SJCRH30 (cell line): ENCODE results near the gene GALNT7. TPM values are rescaled to one million over a fixed set of nuclear protein-coding genes. Genes with fewer than 3 reads are reported as not detected.
A peak's percentile ranks its signal among the peaks of the same experiment; 100 is the strongest.

Source experiments
- DNase-seq, 2 experiments: peaks; one replicate each; pipeline ENCODE4 v3.0.0-alpha.2; 2015 to 2020
- H3K27ac ChIP-seq: fragments of 250-450 bp; sonication (Bioruptor Pico); 2 replicates; pipeline ENCODE4 v1.5.1; 2020; ENCODE audit warnings: mild to moderate bottlenecking, moderate library complexity
- H3K27me3 ChIP-seq: fragments of 250-450 bp; sonication (Bioruptor Pico); 2 replicates; pipeline ENCODE4 v1.5.1; 2020; ENCODE audit warnings: mild to moderate bottlenecking, moderate library complexity
- H3K36me3 ChIP-seq: fragments of 250-450 bp; sonication (Bioruptor Pico); 2 replicates; pipeline ENCODE4 v1.5.1; 2020; ENCODE audit warnings: mild to moderate bottlenecking, moderate library complexity
- H3K4me1 ChIP-seq: fragments of 250-450 bp; sonication (Bioruptor Pico); 2 replicates; pipeline ENCODE4 v1.5.1; 2020; ENCODE audit warnings: mild to moderate bottlenecking, moderate library complexity
- H3K4me3 ChIP-seq: fragments of 250-450 bp; sonication (Bioruptor Pico); 2 replicates; pipeline ENCODE4 v1.5.1; 2020; ENCODE audit warnings: mild to moderate bottlenecking, moderate library complexity
- H3K9me3 ChIP-seq: fragments of 250-450 bp; sonication (Bioruptor Pico); replicated peaks from 2 replicates; pipeline ENCODE4 v1.5.1; 2020; ENCODE audit warnings: mild to moderate bottlenecking, moderate library complexity
- total RNA-seq: library from RNA; depleted of rRNA; stranded (reverse); fragments of >200 nt; shearing (Covaris generic); gene quantifications from 2 replicates; pipeline ENCODE4 v1.2.3, GENCODE V29; 2014

The GALNT7 gene
- total RNA-seq, 1 experiment from 2014 or later = 48.4 TPM

DNA sequence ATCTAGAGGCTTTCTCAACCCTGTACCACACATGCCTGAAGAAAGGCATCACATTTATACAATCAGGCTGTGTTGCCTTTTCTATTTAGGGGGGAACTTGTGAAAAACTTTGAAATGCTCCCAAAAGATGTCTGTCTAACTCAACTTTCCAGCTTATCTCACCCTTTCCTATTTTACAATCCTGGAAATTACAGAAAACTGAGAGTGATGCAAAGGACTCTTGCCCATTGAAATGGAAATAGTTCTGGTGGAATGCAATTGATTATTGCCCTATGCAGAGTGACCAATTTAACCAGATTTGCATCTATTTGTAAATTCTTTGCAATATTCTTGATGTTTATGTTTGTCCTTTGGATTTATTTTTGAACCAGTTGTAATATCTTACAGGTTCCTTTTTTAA lies 77.3 kb downstream of the GALNT7 start:
- peak overlapping the region; percentile 97 for H3K27ac ChIP-seq
- H3K4me1 ChIP-seq = peaks cover 45% of the 10 kb centered on the region
- DNase-seq = no peak
- no peak overlapping the region for H3K4me3 ChIP-seq
- no peaks in the 10 kb centered on the region for H3K27me3 ChIP-seq
- no peaks in the 10 kb centered on the region for H3K36me3 ChIP-seq
- H3K9me3 ChIP-seq = no peaks in the 10 kb centered on the region

DNA sequence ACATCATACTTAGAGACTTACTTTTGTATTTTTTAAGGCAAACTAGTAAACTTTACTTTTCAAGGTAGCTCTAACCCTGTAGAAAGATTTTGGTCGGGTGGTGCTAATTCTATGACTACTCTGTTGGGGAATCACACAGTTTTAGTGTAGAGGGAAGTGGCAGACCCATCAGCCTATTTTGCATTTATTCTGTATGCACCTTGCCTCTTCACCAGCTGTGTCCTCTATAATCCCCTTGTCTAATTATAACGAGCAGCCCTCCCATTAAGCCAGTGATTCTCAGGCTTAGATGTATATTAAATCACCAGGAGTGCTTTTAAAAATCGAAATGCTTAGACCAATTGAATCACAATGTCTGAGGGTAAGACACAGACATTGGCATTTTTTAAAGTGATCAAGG lies 78.1 kb downstream of the GALNT7 start:
- Histone ChIP-seq H3K27ac (peak overlapping the region; percentile 97), H3K9me3 (no peaks in the 10 kb centered on the region), H3K4me3 (peak overlapping the region; percentile 35), H3K27me3 (no peaks in the 10 kb centered on the region), H3K36me3 (no peaks in the 10 kb centered on the region), H3K4me1 (peaks cover 52% of the 10 kb centered on the region)
- peak; percentile 38 to 78 for DNase-seq

DNA sequence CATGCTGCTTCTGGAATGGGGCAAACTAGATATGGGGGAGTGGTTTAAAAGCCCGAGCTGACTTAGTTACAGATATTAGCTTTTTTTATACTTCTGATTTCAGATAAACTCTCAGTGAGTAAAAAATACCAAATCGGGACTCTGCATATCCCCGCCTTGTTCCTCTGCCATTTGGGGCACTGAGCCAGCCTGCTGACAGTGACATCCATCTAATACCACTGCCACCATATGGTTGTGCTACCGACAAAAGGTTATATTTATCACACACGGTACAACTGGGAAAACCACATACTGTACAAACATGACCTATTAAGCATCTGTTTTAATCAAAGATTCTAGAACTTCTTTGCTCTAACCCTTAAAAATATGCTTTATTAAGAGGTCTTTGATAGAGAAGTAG lies 78.7 kb downstream of the GALNT7 start:
- H3K36me3 ChIP-seq = no peaks in the 10 kb centered on the region
- peak overlapping the region; percentile 97 for H3K27ac ChIP-seq
- no peaks in the 10 kb centered on the region for H3K27me3 ChIP-seq
- DNase-seq = peak; percentile 48 to 64
- H3K4me3 ChIP-seq = peak overlapping the region; percentile 35
- no peaks in the 10 kb centered on the region for H3K9me3 ChIP-seq
- peaks cover 50% of the 10 kb centered on the region for H3K4me1 ChIP-seq

DNA sequence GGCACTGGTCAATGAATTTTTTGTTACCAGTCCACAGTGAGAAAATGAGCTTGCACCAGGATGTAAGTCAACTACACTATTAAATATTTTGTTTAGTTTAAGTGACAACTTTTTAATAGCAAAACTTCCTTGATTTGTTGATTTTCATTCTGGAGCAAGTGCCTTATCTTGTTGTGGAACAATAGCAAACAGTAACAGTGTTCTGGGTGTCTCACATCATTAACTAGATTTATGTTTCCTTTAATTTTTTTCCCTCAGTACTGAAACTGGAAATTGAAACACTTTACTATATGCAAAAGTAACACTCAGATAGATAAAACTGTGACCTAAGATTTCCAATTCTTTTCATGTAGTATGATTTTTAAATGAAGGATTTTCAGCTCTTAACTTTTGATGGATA lies 80.1 kb downstream of the GALNT7 start:
- no peaks in the 10 kb centered on the region for H3K36me3 ChIP-seq
- peaks cover 4% of the 10 kb centered on the region; the same call in 1 of the 2 replicates for H3K9me3 ChIP-seq
- H3K27ac ChIP-seq = no peak overlapping the region
- H3K4me3 ChIP-seq = no peak overlapping the region
- no peak for DNase-seq
- H3K27me3 ChIP-seq = no peaks in the 10 kb centered on the region
- peaks cover 41% of the 10 kb centered on the region for H3K4me1 ChIP-seq

DNA sequence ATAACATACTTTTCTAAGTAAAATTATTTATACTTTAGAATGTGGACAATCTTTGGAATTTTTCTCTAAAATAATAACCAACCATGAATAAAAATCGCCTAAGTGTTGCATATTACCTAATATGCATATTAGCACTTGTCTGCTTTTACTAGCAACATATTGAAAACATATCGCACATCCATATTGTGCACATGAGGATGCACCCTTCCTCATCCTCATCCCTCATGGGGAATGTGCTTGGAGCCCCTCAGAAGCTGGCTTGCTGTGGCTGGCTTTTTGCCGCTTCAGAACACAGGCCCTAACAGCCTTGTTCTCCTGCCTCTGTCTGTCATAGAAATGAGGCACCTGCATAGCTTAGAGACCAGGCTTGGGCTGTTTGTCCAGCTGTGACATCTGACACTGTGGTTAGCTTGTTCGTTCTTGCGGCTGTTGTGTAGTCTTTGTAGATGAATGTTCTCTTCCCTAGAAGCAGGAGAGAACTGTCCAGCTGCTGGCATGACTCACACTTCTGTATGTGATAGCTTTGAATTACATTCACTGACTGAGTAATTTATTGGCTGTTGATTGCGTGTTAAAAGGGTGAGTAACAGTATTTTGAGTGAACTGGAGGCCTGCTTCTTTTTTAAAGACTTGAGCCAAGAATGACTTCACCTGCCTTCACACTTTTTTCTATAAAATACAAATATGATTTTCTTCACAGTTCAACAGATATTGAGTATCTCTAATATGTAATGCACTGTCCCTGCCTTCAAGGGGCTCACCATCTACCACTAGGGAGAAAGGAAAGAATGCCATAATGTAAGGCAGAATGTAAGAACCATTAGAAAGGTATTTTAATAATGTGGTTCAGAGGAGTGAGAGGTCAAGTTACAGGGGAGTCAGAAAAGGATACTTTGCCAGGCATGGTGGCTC lies 83.7 kb downstream of the GALNT7 start:
- DNase-seq = peak; percentile 91 to 96

DNA sequence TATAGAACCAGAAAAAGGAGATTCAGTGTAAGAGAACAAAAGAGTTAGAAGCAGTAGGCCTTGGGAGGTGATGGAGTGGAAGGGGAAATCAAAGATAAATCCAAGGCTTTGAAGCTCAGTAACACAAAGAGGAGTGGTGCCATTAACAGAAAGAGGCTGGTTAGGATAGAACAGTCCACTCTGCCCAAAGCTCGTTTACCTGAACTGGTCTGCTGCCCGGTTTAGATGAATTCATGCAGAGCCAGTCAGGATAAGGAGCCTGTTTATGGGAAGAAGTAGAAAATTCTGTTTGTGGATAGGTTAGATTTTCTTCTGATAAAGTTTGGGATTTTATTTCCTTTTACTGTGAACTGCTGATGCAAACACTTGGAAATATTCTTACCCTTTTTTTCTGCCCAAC lies 85.0 kb downstream of the GALNT7 start:
- no peaks in the 10 kb centered on the region; the same call in none of the 2 replicates for H3K36me3 ChIP-seq
- H3K27ac ChIP-seq = no peak overlapping the region
- H3K27me3 ChIP-seq = no peaks in the 10 kb centered on the region
- no peak for DNase-seq
- peaks cover 4% of the 10 kb centered on the region; the same call in 1 of the 2 replicates for H3K9me3 ChIP-seq
- H3K4me1 ChIP-seq = peaks cover 15% of the 10 kb centered on the region
- no peak overlapping the region for H3K4me3 ChIP-seq

More for the DNA sequence above, 83.7 kb downstream of the GALNT7 start:
- Histone ChIP-seq H3K36me3 (no peaks in the 10 kb centered on the region; the same call in none of the 2 replicates), H3K4me3 (no peak overlapping the region), H3K27ac (peak overlapping the region; percentile 38), H3K9me3 (peaks cover 4% of the 10 kb centered on the region; the same call in 1 of the 2 replicates), H3K4me1 (peaks cover 21% of the 10 kb centered on the region), H3K27me3 (no peaks in the 10 kb centered on the region)

DNA sequence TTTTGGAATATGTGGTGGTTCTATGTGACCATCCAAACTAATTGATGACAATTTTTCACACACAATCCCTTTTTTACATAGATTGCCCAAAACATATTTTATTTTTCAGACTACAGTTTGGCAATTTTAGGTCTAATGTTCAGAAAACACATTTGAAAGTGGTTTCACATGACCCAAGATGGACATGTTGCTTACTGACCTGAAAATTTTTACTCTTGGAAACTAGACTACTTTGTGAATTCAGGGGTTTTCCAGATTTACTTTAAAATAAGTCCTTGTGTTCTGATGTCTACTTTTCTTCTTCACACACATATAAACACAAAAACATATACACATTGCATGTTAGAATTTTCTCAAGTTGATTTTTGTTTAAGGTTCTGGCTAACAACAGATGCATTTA lies 86.0 kb downstream of the GALNT7 start:
- Histone ChIP-seq H3K27me3 (no peaks in the 10 kb centered on the region), H3K9me3 (peaks cover 4% of the 10 kb centered on the region; the same call in 1 of the 2 replicates), H3K4me1 (peaks cover 15% of the 10 kb centered on the region), H3K36me3 (no peaks in the 10 kb centered on the region; the same call in none of the 2 replicates), H3K4me3 (no peak overlapping the region), H3K27ac (no peak overlapping the region)
- DNase-seq = no peak

DNA sequence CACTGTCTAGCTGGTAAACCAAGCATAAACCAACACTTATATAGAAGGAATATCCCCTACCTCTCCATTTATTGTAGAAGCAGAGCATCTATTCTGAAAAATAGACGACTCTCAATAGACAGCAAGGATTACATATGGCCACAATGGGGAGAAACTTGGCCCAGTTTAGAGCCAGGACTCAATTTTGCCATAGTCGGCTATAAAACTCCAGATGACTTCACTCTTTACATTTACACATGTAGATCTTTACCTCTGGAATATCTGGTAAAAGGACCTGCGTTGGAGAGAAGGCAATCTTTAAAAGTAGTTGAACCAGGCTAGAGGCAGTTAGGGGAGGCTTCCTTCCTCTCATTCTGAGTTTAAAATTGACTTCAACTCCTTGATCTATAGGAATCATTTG lies 88.2 kb downstream of the GALNT7 start:
- H3K4me3 ChIP-seq = no peak overlapping the region
- no peak for DNase-seq
- H3K27ac ChIP-seq = no peak overlapping the region
- peaks cover 6% of the 10 kb centered on the region for H3K4me1 ChIP-seq
- no peaks in the 10 kb centered on the region for H3K27me3 ChIP-seq
- H3K9me3 ChIP-seq = peaks cover 4% of the 10 kb centered on the region; the same call in 1 of the 2 replicates
- H3K36me3 ChIP-seq = no peaks in the 10 kb centered on the region; the same call in none of the 2 replicates

DNA sequence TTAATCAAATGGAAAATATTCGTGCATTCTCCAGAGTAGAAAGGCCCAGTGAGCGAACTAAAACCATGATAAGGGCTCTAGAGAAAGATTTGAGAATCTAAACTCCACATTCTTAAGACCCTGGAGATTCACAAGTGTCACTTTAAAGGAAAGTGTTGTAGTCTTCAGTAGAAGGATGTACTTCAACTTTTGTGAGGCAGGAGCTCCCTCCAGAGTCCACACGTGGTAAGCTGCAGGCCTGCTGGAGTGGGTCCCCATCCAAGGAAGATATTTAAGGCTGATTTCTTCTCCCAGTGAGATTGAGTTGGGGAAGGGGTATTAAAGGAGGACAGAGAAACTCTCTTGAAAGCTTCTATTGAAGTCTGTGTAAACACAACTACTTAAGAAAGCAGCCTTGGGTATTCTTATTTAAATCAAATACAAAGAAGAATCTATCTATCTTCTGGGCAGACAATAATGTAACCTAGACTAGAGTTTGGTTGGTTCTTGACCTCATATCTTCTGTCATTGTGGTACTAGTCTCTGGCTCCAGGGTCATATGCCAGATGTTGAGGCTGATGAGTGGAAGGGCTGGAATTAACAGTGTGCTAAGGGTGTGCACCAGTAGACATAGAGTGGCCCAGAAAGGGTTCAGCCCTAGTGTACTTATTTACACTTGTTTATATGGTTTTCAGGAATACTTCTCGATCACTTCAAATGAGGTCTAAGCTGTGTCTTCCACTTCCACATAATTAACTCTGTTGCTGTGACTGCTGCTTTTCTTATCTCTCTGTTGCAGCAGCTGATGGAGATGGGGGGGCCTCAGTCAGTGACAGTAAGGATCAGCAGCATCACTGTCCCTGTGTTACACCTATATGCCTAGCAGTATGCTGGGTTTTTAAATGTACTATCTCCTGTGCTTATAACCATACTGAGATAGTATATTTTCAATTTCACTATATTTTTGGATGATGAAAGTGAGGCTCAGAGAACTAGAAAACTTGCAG lies 89.4 kb downstream of the GALNT7 start:
- Histone ChIP-seq H3K27me3 (no peaks in the 10 kb centered on the region), H3K4me1 (0 out of 2 replicates have a peak, but pooled peaks cover 4% of the 10 kb centered on the region), H3K27ac (no peak overlapping the region), H3K9me3 (peaks cover 4% of the 10 kb centered on the region; the same call in 1 of the 2 replicates), H3K4me3 (no peak overlapping the region), H3K36me3 (no peaks in the 10 kb centered on the region; the same call in none of the 2 replicates)
- DNase-seq = peak; percentile 45 to 70

DNA sequence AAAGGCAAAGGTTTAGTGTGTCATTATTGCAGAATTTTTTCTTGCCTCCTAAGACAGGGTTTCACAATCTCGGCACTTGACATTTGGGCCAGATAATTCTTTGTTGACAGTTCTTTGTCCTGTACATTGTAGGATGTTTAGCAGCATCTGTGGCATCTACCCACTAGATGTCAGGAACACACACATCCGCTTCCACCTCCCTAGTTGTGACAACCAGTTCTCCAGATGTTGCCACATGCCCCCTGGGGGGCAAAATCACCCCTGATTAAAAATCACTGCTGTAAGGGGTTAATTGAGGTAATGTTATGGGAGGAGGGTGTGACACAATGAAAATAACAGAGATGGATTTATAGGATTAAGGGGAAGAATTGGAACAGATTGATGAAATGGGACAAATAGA lies 90.3 kb downstream of the GALNT7 start:
- Histone ChIP-seq H3K27me3 (no peaks in the 10 kb centered on the region), H3K9me3 (no peaks in the 10 kb centered on the region), H3K4me3 (no peak overlapping the region), H3K36me3 (no peaks in the 10 kb centered on the region; the same call in none of the 2 replicates), H3K27ac (no peak overlapping the region), H3K4me1 (peaks cover 11% of the 10 kb centered on the region)
- DNase-seq = no peak

DNA sequence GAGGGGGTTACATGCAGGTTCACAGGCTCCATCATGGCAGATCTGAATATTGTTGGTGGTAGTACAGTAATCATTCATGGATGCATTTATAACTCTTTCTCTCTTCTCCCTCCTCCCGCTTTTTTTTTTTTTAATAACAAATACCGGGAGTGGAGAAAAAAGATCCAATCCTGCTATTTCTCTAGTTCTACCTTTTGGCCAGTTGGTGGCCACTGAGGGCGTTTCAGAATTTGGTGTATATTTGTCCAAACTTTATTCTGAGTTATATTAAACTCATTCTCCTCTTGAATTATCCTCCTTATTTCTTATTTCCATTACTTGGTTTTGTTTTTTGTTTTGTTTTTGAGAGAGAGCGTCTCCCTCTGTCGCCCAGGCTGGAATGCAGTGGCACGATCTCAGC lies 90.7 kb downstream of the GALNT7 start:
- no peak overlapping the region for H3K27ac ChIP-seq
- H3K4me1 ChIP-seq = peaks cover 15% of the 10 kb centered on the region
- H3K36me3 ChIP-seq = no peaks in the 10 kb centered on the region; the same call in 1 of the 2 replicates
- H3K4me3 ChIP-seq = no peak overlapping the region
- H3K27me3 ChIP-seq = no peaks in the 10 kb centered on the region
- no peak for DNase-seq
- H3K9me3 ChIP-seq = no peaks in the 10 kb centered on the region

DNA sequence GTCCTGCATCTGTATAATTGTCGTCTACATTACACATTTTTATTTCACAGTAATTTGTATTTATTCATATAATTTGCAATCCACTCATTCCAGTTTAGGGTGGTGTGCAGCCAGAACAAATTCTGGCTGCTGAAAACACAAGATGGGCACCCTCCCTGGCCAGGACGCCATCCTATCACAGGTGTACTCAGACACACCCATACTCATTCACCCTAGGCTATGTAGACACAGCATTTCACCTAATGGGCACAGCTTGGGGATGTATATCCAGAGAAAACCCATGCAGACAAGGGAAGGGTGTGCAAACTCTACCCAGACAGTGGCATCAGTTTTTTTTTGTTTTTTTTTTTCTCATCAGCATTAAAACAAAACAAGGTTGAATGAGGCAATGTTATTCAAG lies 92.4 kb downstream of the GALNT7 start:
- Histone ChIP-seq H3K27ac (no peak overlapping the region), H3K4me3 (no peak overlapping the region), H3K27me3 (no peaks in the 10 kb centered on the region), H3K36me3 (no peaks in the 10 kb centered on the region), H3K4me1 (peaks cover 24% of the 10 kb centered on the region), H3K9me3 (no peaks in the 10 kb centered on the region)
- DNase-seq = no peak

DNA sequence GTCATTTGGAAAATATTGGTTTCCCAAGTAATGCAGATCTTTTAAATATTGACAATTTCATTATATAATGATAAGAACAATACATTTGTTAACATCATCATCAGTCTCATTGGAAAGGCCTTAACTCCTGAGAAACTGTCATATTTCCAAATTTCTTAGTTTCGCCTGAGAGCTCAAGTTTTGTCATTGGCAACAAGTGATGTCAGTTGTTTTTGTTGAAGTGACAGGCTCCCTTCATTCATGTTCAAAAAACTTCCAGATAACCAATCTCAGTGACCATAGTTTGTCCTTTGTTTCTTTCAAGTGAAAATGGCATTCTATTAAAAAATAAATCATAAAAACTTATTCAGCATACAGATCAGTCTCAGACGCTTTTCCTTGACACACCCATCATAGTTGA lies 93.8 kb downstream of the GALNT7 start:
- no peaks in the 10 kb centered on the region for H3K9me3 ChIP-seq
- no peaks in the 10 kb centered on the region for H3K36me3 ChIP-seq
- no peak overlapping the region for H3K27ac ChIP-seq
- no peaks in the 10 kb centered on the region for H3K27me3 ChIP-seq
- peaks cover 22% of the 10 kb centered on the region for H3K4me1 ChIP-seq
- no peak for DNase-seq
- no peak overlapping the region for H3K4me3 ChIP-seq

DNA sequence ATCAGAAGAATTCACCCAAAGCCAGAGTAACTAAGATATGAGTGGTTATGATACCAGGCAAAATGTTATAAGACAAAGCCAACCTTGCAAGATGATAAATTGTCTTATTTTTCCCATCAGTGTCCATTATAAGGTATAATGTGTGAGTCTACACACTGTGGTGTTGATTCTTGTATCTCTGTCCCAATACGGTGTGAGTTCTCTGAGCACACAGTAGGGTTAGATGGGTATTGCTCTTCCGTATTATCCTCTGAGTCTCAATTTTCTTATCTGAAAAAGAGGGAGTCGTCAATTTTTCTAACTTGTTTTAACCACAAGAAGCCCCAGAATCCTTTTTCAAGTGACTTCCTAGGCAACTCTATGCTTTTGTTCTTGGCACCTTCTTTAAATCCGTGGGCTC lies 95.6 kb downstream of the GALNT7 start:
- no peak for DNase-seq
- H3K4me1 ChIP-seq = peaks cover 20% of the 10 kb centered on the region
- H3K36me3 ChIP-seq = no peaks in the 10 kb centered on the region
- H3K4me3 ChIP-seq = peak overlapping the region; percentile 31
- H3K9me3 ChIP-seq = no peaks in the 10 kb centered on the region
- peak overlapping the region; percentile 82 for H3K27ac ChIP-seq
- H3K27me3 ChIP-seq = no peaks in the 10 kb centered on the region
